ENCODE measurements around the gene SIX5.

DNA sequence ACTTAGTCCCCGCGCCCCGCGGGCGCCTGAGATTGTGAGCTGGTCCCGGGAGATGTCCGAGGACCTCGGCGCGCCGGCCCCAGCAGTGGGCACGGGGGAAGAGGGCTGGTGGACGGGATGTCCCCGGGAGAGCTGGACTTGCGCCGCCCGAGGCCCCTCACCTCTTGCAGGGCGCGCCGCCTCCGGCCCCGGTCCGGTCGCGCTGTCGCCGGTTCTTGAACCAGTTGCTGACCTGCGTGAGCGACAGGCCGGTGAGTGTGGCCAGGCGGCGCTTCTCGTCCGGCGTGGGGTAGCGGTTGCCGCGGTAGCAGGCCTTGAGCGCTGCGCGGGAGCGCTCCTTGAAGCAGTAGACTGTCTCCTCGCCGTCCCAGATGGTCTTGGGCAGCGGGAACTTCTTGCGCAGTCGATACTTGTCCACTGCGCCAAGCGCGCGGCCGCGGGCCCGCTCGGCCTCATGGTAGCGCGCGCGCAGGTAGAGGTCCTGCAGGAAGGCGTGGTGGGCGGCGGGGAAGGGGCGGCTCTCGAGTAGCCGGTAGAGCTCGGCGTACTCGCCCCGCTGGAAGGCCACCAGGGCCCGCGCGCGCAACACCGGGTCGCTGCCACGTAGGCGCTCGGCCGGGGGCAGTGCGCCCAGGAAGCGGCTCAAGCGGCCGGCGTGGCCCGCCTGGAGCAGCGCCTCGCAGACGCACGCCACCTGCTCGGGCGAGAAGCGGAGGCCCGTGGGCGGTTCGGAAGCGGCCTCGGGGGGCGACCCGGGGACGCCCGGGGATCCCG, 984 bp downstream of the SIX5 start:
- no peak for TF ChIP-seq EZH2phosphoT487 (IDR thresholded peaks at IDR 0.05; ENCODE audit: low read length)
- TF ChIP-seq, protein P1, sequence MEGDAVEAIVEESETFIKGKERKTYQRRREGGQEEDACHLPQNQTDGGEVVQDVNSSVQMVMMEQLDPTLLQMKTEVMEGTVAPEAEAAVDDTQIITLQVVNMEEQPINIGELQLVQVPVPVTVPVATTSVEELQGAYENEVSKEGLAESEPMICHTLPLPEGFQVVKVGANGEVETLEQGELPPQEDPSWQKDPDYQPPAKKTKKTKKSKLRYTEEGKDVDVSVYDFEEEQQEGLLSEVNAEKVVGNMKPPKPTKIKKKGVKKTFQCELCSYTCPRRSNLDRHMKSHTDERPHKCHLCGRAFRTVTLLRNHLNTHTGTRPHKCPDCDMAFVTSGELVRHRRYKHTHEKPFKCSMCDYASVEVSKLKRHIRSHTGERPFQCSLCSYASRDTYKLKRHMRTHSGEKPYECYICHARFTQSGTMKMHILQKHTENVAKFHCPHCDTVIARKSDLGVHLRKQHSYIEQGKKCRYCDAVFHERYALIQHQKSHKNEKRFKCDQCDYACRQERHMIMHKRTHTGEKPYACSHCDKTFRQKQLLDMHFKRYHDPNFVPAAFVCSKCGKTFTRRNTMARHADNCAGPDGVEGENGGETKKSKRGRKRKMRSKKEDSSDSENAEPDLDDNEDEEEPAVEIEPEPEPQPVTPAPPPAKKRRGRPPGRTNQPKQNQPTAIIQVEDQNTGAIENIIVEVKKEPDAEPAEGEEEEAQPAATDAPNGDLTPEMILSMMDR (IDR thresholded peaks at IDR 0.05; ENCODE audit: low read length) = no peak

Measured in MM.1S (cell line).